Measurements from ENCODE around the gene FYN. TPM values are rescaled to one million over a fixed set of nuclear protein-coding genes. Genes with fewer than 3 reads are reported as not detected.
"Not testable (repeated sequence)": the region's sequence is repeated elsewhere in the genome, so short reads cannot be mapped to it uniquely, and the experiment has no call there.

The FYN gene
- total RNA-seq, 2 experiments from 2014 or later, result 201 to 208 TPM

GRCh38 chr6:111898452-111898851 is 25.2 kb upstream of the FYN start:
- CTCF ChIA-PET, result no interaction called here
- POLR2A ChIA-PET, result no interaction called here
- no peaks in the 10 kb centered on the region for H3K36me3 Mint-ChIP-seq (ENCODE audit: low read depth)
- no peak overlapping the region for H3K27ac Mint-ChIP-seq
- DNase-seq, result no peak
- H3K27me3 Mint-ChIP-seq, result no peaks in the 10 kb centered on the region
- H3K4me1 Mint-ChIP-seq, result no peaks in the 10 kb centered on the region
- H3K4me3 Mint-ChIP-seq, result no peak overlapping the region
- H3K9me3 Mint-ChIP-seq, result no peaks in the 10 kb centered on the region

GRCh38 chr6:111894951-111895350 is 21.7 kb upstream of the FYN start:
- DNase-seq, result no peak
- H3K27me3 Mint-ChIP-seq, result no peaks in the 10 kb centered on the region
- no peaks in the 10 kb centered on the region for H3K36me3 Mint-ChIP-seq (ENCODE audit: low read depth)
- POLR2A ChIA-PET, result no interaction called here
- no peaks in the 10 kb centered on the region for H3K9me3 Mint-ChIP-seq
- no peak overlapping the region for H3K4me3 Mint-ChIP-seq
- no peaks in the 10 kb centered on the region for H3K4me1 Mint-ChIP-seq
- no peak overlapping the region for H3K27ac Mint-ChIP-seq
- CTCF ChIA-PET, result interaction anchor here (0.6 to 1.0 kb wide), 2 partner anchors 185 to 1111 kb away, joined by 3 read pairs; no protein-coding TSS in a partner anchor

DNA sequence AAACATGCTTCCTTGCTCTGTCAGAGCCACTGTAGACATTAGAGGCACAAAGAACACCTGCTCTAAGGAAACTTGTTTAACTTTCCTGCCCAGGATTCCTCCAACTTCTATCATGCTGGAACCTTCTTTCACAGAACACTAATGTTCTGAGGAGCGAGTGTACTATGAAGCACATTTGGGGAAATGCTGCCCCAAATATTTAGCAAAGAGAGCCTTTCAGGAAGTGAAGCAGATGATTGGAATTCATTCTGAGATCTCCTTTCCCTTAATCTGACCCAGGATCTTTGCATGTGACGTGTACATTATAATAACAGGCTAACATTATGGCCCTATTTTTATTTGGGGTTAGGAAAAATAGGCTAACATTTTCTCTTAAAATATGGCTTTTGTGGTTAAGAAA is 21.0 kb upstream of the FYN start:
- ChIA-PET POLR2A (no interaction called here), CTCF (no interaction called here)
- DNase-seq, result no peak
- Mint-ChIP-seq H3K27me3 (peaks cover 2% of the 10 kb centered on the region), H3K27ac (no peak overlapping the region), H3K4me1 (no peaks in the 10 kb centered on the region), H3K9me3 (no peaks in the 10 kb centered on the region), H3K36me3 (ENCODE audit: low read depth) (no peaks in the 10 kb centered on the region), H3K4me3 (no peak overlapping the region)

GRCh38 chr6:111892431-111892830 is 19.2 kb upstream of the FYN start:
- Mint-ChIP-seq H3K9me3 (no peaks in the 10 kb centered on the region), H3K36me3 (ENCODE audit: low read depth) (no peaks in the 10 kb centered on the region), H3K27me3 (peaks cover 13% of the 10 kb centered on the region), H3K27ac (no peak overlapping the region), H3K4me3 (no peak overlapping the region), H3K4me1 (no peaks in the 10 kb centered on the region)
- DNase-seq, result no peak
- CTCF ChIA-PET, result no interaction called here
- POLR2A ChIA-PET, result no interaction called here

DNA sequence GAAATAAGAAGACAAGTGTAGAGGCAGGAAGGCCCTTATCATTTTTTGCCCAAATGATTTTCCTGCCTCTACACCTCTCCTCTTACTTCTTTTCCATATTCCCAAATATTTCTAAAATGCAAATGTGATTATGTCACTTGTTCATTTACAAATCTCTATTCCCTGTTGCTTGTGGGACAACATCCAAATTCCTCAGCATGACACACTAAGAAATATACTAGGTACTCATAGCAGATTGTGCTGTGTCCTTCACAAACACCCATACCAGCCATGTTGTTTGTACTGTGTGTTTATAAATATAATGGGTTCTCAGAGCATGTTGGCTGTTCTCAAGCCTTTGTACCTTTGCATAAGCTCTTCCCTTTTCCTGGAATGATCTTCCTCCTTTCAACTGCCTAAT is 17.7 kb upstream of the FYN start:
- no peak for DNase-seq
- Mint-ChIP-seq H3K27ac (no peak overlapping the region), H3K27me3 (peaks cover 14% of the 10 kb centered on the region), H3K4me3 (no peak overlapping the region), H3K36me3 (ENCODE audit: low read depth) (no peaks in the 10 kb centered on the region), H3K4me1 (no peaks in the 10 kb centered on the region), H3K9me3 (no peaks in the 10 kb centered on the region)
- ChIA-PET POLR2A (interaction anchor here (2.3 kb wide), 1 partner anchor 17 kb away, joined by 5 read pairs; the partner anchor contains the start of gene FYN), CTCF (no interaction called here)

DNA sequence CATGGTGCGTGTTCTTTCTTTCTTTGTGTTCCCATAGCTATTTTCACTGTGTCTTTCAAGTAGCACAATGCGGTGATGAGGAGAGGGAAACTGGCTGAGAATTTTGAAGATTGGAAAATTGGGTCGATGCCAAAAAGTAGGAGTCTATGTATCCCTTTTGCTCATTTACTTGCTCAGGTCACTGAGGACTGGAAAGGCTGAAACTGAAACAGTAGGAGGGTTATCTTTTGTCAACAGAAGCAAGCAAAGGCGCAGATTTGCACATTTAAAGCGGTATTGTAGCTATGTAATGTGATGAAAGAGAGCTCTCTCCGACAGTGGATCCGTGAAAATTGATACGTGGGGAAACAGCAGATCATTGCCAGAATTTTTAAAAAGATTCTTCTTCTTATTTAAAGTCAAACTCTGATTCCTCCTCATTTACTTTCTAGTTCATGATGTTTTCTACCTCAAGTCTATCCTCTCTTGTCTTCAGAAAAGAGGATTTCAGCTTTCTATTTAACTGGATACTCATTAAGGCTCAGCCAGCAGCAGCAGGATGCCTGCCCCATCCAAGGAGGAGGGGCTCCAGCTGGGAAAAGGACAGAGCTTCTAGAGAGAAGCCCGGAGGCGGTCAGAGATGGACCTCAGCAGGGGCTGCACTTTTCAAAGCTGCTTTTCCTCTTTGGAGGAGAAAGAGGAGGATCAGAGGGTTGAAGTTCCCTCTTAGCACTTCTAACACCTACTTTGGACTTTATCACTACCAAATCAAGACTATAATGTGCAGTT is 15.9 kb upstream of the FYN start:
- Mint-ChIP-seq H3K36me3 (ENCODE audit: low read depth) (no peaks in the 10 kb centered on the region), H3K4me3 (no peak overlapping the region), H3K27ac (no peak overlapping the region), H3K27me3 (peaks cover 17% of the 10 kb centered on the region), H3K9me3 (peaks cover 4% of the 10 kb centered on the region), H3K4me1 (no peaks in the 10 kb centered on the region)
- no peak for DNase-seq
- ChIA-PET CTCF (no interaction called here), POLR2A (interaction anchor here (2.3 kb wide), 1 partner anchor 15 kb away, joined by 5 read pairs; the partner anchor contains the start of gene FYN)

DNA sequence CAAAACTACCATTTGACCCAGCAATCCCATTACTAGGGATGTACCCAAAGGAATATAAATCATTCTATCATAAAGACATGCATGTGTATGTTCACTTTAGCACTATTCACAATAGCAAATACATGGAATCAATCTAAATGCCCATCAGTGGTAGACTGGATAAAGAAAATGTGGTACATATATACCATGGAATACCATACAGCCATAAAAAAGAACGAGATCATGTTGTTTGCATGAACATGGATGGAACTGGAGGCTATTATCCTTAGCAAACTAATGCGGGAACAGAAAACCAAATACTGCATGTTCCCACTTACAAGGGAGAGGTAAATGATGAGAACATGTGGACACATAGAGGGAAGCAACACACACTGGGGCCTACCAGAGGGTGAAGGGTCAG is 13.5 kb upstream of the FYN start:
- peaks cover 17% of the 10 kb centered on the region for H3K27me3 Mint-ChIP-seq
- CTCF ChIA-PET; H3K9me3 Mint-ChIP-seq; H3K36me3 Mint-ChIP-seq (ENCODE audit: low read depth); DNase-seq; H3K4me3 Mint-ChIP-seq; H3K4me1 Mint-ChIP-seq; H3K27ac Mint-ChIP-seq; POLR2A ChIA-PET: not testable (repeated sequence)

- no peak for DNase-seq
- ChIA-PET CTCF (no interaction called here), POLR2A (no interaction called here)
- no peak overlapping the region for H3K27ac Mint-ChIP-seq
- no peaks in the 10 kb centered on the region for H3K4me1 Mint-ChIP-seq
- peaks cover 5% of the 10 kb centered on the region for H3K36me3 Mint-ChIP-seq (ENCODE audit: low read depth)
- H3K27me3 Mint-ChIP-seq, result peaks cover 17% of the 10 kb centered on the region
- H3K9me3 Mint-ChIP-seq, result peaks cover 12% of the 10 kb centered on the region
- no peak overlapping the region for H3K4me3 Mint-ChIP-seq
These were observed 12.2 kb upstream of the FYN start for GRCh38 chr6:111885373-111886027.

DNA sequence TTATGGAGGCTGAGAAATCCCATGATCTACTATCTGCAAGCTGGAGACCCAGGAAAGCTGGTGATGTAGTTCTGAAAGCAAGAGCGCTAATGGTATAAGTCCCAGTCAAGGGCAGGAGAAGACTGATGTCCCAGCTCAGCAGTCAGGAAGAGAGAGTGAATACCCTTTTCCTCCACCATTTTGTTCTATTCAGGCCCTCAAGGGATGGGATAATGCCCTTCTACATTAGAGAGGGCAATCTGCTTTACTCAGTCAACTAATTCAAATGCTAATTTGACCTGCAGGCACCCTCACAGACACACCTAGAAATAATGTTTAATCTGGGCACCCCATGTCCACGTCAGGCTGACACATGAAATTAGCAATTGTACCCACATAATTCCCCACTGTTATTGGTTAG is 10.8 kb upstream of the FYN start:
- CTCF ChIA-PET, result no interaction called here
- POLR2A ChIA-PET, result interaction anchor here (1.0 kb wide), 1 partner anchor 10 kb away, joined by 3 read pairs; no protein-coding TSS in a partner anchor
- Mint-ChIP-seq H3K27ac (no peak overlapping the region), H3K27me3 (peaks cover 14% of the 10 kb centered on the region), H3K36me3 (ENCODE audit: low read depth) (peaks cover 10% of the 10 kb centered on the region), H3K9me3 (peaks cover 18% of the 10 kb centered on the region), H3K4me3 (no peak overlapping the region), H3K4me1 (no peaks in the 10 kb centered on the region)
- no peak for DNase-seq

- peaks cover 10% of the 10 kb centered on the region for H3K36me3 Mint-ChIP-seq (ENCODE audit: low read depth)
- peaks cover 14% of the 10 kb centered on the region for H3K9me3 Mint-ChIP-seq
- POLR2A ChIA-PET, result no interaction called here
- peaks cover 1% of the 10 kb centered on the region for H3K4me1 Mint-ChIP-seq
- H3K4me3 Mint-ChIP-seq, result no peak overlapping the region
- H3K27me3 Mint-ChIP-seq, result no peaks in the 10 kb centered on the region
- DNase-seq, result no peak
- H3K27ac Mint-ChIP-seq, result no peak overlapping the region
- CTCF ChIA-PET, result interaction anchor here (1.6 kb wide), 1 partner anchor 163 kb away, joined by 3 read pairs; no protein-coding TSS in a partner anchor
These were observed 7.1 kb upstream of the FYN start for GRCh38 chr6:111880181-111880888.

DNA sequence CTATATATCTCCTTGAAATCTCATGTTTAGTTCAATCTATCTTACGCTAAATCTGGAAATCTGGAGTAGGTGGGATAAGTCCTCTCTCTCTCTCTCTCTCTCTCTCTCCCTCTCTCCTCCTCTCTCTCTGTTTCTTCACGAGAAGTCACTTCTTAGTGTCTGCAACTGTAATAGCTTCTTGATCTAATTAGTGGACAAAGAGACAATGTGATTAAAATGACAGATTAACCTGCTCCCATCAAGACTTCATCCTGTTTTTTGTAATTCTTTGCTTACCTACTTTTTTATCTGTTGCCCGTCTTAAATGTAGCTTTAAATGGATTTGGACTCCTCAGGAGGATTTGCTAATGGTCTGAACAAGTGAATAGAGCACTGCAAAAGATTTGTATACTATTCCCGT is 2.5 kb upstream of the FYN start:
- Mint-ChIP-seq H3K27ac (no peak overlapping the region), H3K4me3 (no peak overlapping the region), H3K4me1 (peaks cover 20% of the 10 kb centered on the region), H3K9me3 (peaks cover 9% of the 10 kb centered on the region), H3K36me3 (ENCODE audit: low read depth) (peaks cover 18% of the 10 kb centered on the region), H3K27me3 (no peaks in the 10 kb centered on the region)
- no peak for DNase-seq
- ChIA-PET POLR2A (no interaction called here), CTCF (interaction anchor here (1.0 kb wide), 2 partner anchors 164 to 165 kb away, joined by 3 to 4 read pairs; no protein-coding TSS in a partner anchor)

- no peaks in the 10 kb centered on the region for H3K27me3 Mint-ChIP-seq
- no peaks in the 10 kb centered on the region for H3K9me3 Mint-ChIP-seq
- peaks cover 37% of the 10 kb centered on the region for H3K4me1 Mint-ChIP-seq
- peak overlapping the region; percentile 93 for H3K27ac Mint-ChIP-seq
- ChIA-PET CTCF (interaction anchor here (0.7 to 2.0 kb wide), 19 partner anchors 9 to 170 kb away, joined by 3 to 17 read pairs (median 5); no protein-coding TSS in a partner anchor), POLR2A (interaction anchor here (0.7 to 1.9 kb wide), 27 partner anchors 10 to 391 kb away, joined by 3 to 25 read pairs (median 5); partner anchors contain the start of gene REV3L)
- H3K36me3 Mint-ChIP-seq (ENCODE audit: low read depth), result peaks cover 23% of the 10 kb centered on the region
- H3K4me3 Mint-ChIP-seq, result peak overlapping the region; percentile 87
- peak; percentile 56 for DNase-seq
These were observed 768 bp upstream of the FYN start for GRCh38 chr6:111874025-111874415.

All from activated CD4-positive, alpha-beta memory T cell treated with anti-CD3 and anti-CD28 coated beads, Interleukin-2, amount 10 ng/mL, durations not matched to agents 7 days and 5 days (primary cell).